H1 (cell line): ENCODE data around the gene SRCIN1. TPM values are rescaled to one million over a fixed set of nuclear protein-coding genes. Genes with fewer than 3 reads are reported as not detected.

Source experiments
- ASH2L ChIP-seq: fragments of 200-600, 300-600 bp; sonication (generic); IDR thresholded peaks from one replicate; pipeline ENCODE4 v1.7.1; 2017; ENCODE audit warnings: low read length
- HDAC2 ChIP-seq, 2 experiments: fragments of 300-600 bp in 1 of 2; sonication (generic) in 1 of 2; IDR thresholded peaks; 2 replicates each; pipeline ENCODE4 v1.6.1; 2011 to 2012; ENCODE audit warnings: low read depth in 2 of 2, low read length in 2 of 2, mild to moderate bottlenecking in 2 of 2, moderate library complexity in 2 of 2, borderline replicate concordance in 1 of 2, inconsistent platforms in 1 of 2
- SUZ12 ChIP-seq: fragments of 200-600 bp; sonication (generic); IDR thresholded peaks from 2 replicates; pipeline ENCODE4 v1.6.1; 2012; ENCODE audit warnings: mild to moderate bottlenecking, inconsistent platforms, low read length, moderate library complexity, mixed read lengths
- polyA plus RNA-seq, 7 experiments: library from polyadenylated mRNA; depleted of rRNA in 3 of 7; stranded (reverse) in 5 of 7; unstranded in 2 of 7; fragments of >200 nt in 5 of 7; fragments of 200-250 nt in 2 of 7; gene quantifications; 1 replicate in 5 of 7; 2 replicates in 1 of 7; 4 replicates in 1 of 7; pipeline versions ENCODE4 v1.2.1 to v1.2.3, GENCODE V29; 2011 to 2013; ENCODE audit warnings: missing spikeins in 2 of 7, mixed read lengths in 2 of 7
- total RNA-seq: library from RNA; stranded (reverse); fragmentation: NEBNext Ultra II Directional; extraction: Animal tissue kit (Norgen Biotek cat#: 25700); gene quantifications from 2 replicates; pipeline ENCODE4 v1.2.1, GENCODE V29; 2021

The SRCIN1 gene
- total and polyA plus RNA-seq, 2 of the 8 experiments (the other 6 are each of a cell fraction or from before 2014, with no cell fraction given), result 2.8 to 3.8 TPM

- no peak for TF ChIP-seq ASH2L
- TF ChIP-seq HDAC2 (IDR thresholded peaks at IDR 0.05; ENCODE audit: borderline replicate concordance in 1 of 2, low read depth in 2 of 2, low read length in 2 of 2), result no peak
- no peak for TF ChIP-seq SUZ12
Observed at GRCh38 chr17:38546396-38546795, 59.4 kb downstream of the SRCIN1 start (continued).
